Tibial nerve (tissue), 4 donors: ENCODE results near the gene CORO1C. TPM values are rescaled to one million over a fixed set of nuclear protein-coding genes. Genes with fewer than 3 reads are reported as not detected.

Source experiments
- DNase-seq, 2 donors: peaks; one replicate each; pipeline ENCODE4 v3.0.0-alpha.2; 2019; ENCODE audit warnings: low spot score in 2 of 2
- H3K27ac ChIP-seq, 4 donors: fragments of 200-600 bp; sonication (generic) in 3 of 4; one replicate each; pipeline ENCODE4 v1.5.1; 2017 to 2019; ENCODE audit warnings: mild to moderate bottlenecking in 1 of 4
- H3K27me3 ChIP-seq, 2 donors: fragments of 200-600 bp; sonication (generic) in 1 of 2; one replicate each; pipeline versions ENCODE4 v1.5.1 to v1.6.0; 2017 to 2019
- H3K36me3 ChIP-seq, 3 donors: fragments of 200-600 bp; sonication (generic); one replicate each; pipeline ENCODE4 v1.5.1; 2018 to 2019
- H3K4me1 ChIP-seq, 4 donors: fragments of 200-600 bp; sonication (generic) in 3 of 4; one replicate each; pipeline ENCODE4 v1.5.1; 2017 to 2019
- H3K4me3 ChIP-seq, 4 donors: fragments of 200-600 bp; sonication (generic) in 3 of 4; one replicate each; pipeline ENCODE4 v1.5.1; 2017 to 2019; ENCODE audit warnings: mild to moderate bottlenecking in 1 of 4, moderate library complexity in 1 of 4
- H3K9me3 ChIP-seq, 4 donors: fragments of 200-600 bp; sonication (generic) in 3 of 4; one replicate each; pipeline ENCODE4 v1.5.1; 2017 to 2019
- CTCF ChIP-seq, 5 experiments: fragments of 200-600 bp in 3 of 5; fragments of 450-650 bp in 2 of 5; sonication (generic) in 3 of 5; IDR thresholded peaks; one replicate each; pipeline ENCODE4 v1.5.1; 2016 to 2019; ENCODE audit warnings: antibody characterized with exemption in 5 of 5, mild to moderate bottlenecking in 3 of 5, moderate library complexity in 2 of 5
- EP300 ChIP-seq, 2 donors: sonication (generic); formaldehyde crosslinking; IDR thresholded peaks; one replicate each; pipeline ENCODE4 v1.6.1; 2017; ENCODE audit warnings: antibody characterized with exemption in 2 of 2, mild to moderate bottlenecking in 1 of 2
- POLR2A ChIP-seq, 2 donors: fragments of 450-650 bp; IDR thresholded peaks; one replicate each; pipeline ENCODE4 v1.6.1; 2017; ENCODE audit warnings: antibody characterized with exemption in 2 of 2, mild to moderate bottlenecking in 2 of 2, moderate library complexity in 2 of 2
- WGBS, 2 donors: methylation state at CpG; one replicate each; pipeline ENCODE4 v1.1.5; 2018; 5-methylcytosine and 5-hydroxymethylcytosine counted together
- total RNA-seq, 4 donors: library from RNA; depleted of rRNA; stranded (reverse); fragments of >200 nt; gene quantifications; one replicate each; pipeline ENCODE4 v1.1.0, GENCODE V29; 2016

Gene CORO1C
- total RNA-seq, 4 donors from 2014 or later, result 110 to 181 (median 158) TPM

GRCh38 chr12:108602209-108602705, 129.1 kb downstream of the CORO1C start:
- H3K27me3 ChIP-seq, result peaks cover 0 to under 1% of the 10 kb centered on the region in 2 donors
- no peaks in the 10 kb centered on the region for H3K36me3 ChIP-seq
- DNase-seq, result no peak
- H3K9me3 ChIP-seq, result no peaks in the 10 kb centered on the region
- no peak overlapping the region for H3K27ac ChIP-seq
- TF ChIP-seq EP300 (IDR thresholded peaks at IDR 0.05), result no peak
- no peak for TF ChIP-seq POLR2A (IDR thresholded peaks at IDR 0.05)
- TF ChIP-seq CTCF (IDR thresholded peaks at IDR 0.05), result no peak
- H3K4me1 ChIP-seq, result peaks cover 0 to 7% (median 0%) of the 10 kb centered on the region in 4 donors
- WGBS, 2 donors, result 93 to 94% methylated on average over 9 of the region's 9 CpGs
- no peak overlapping the region for H3K4me3 ChIP-seq

- Histone ChIP-seq H3K27ac (no peak overlapping the region), H3K9me3 (no peaks in the 10 kb centered on the region), H3K36me3 (no peaks in the 10 kb centered on the region), H3K4me3 (no peak overlapping the region), H3K27me3 (no peaks in the 10 kb centered on the region), H3K4me1 (peaks cover 0 to 16% (median 0%) of the 10 kb centered on the region in 4 donors)
- 65 to 69% methylated on average over 4 of the region's 4 CpGs for WGBS, 2 donors
- DNase-seq, result no peak
- no peak for TF ChIP-seq CTCF (IDR thresholded peaks at IDR 0.05)
- no peak for TF ChIP-seq EP300 (IDR thresholded peaks at IDR 0.05)
- no peak for TF ChIP-seq POLR2A (IDR thresholded peaks at IDR 0.05)
Observed at GRCh38 chr12:108600702-108601007, 130.7 kb downstream of the CORO1C start.

GRCh38 chr12:108599948-108600701, 131.2 kb downstream of the CORO1C start:
- WGBS, 2 donors, result 81% methylated on average over 10 of the region's 10 CpGs
- DNase-seq, result no peak

GRCh38 chr12:108599541-108599940, 131.8 kb downstream of the CORO1C start:
- WGBS, 2 donors, result 69 to 83% methylated on average over 6 of the region's 6 CpGs
- TF ChIP-seq POLR2A (IDR thresholded peaks at IDR 0.05) (no peak), EP300 (IDR thresholded peaks at IDR 0.05) (no peak), CTCF (IDR thresholded peaks at IDR 0.05) (no peak)
- Histone ChIP-seq H3K27me3 (no peaks in the 10 kb centered on the region), H3K4me1 (peaks cover 0 to 18% (median 0%) of the 10 kb centered on the region in 4 donors), H3K36me3 (no peaks in the 10 kb centered on the region), H3K27ac (peak overlapping the region in 1 of 4 donors; percentile 1), H3K9me3 (no peaks in the 10 kb centered on the region), H3K4me3 (no peak overlapping the region)
- DNase-seq, result no peak

More at GRCh38 chr12:108599948-108600701, 131.2 kb downstream of the CORO1C start:
- Histone ChIP-seq H3K9me3 (no peaks in the 10 kb centered on the region), H3K36me3 (no peaks in the 10 kb centered on the region), H3K27ac (no peak overlapping the region), H3K4me1 (peaks cover 0 to 18% (median 0%) of the 10 kb centered on the region in 4 donors), H3K27me3 (no peaks in the 10 kb centered on the region), H3K4me3 (no peak overlapping the region)
- TF ChIP-seq CTCF (IDR thresholded peaks at IDR 0.05), result no peak

GRCh38 chr12:108598553-108599250, 132.6 kb downstream of the CORO1C start:
- TF ChIP-seq POLR2A (IDR thresholded peaks at IDR 0.05) (no peak), CTCF (IDR thresholded peaks at IDR 0.05) (no peak), EP300 (IDR thresholded peaks at IDR 0.05) (no peak)

More at GRCh38 chr12:108598553-108599250, 132.6 kb downstream of the CORO1C start:
- no peak for DNase-seq
- H3K9me3 ChIP-seq, result no peaks in the 10 kb centered on the region
- peak overlapping the region in 2 of 4 donors; percentile 72 to 74 for H3K27ac ChIP-seq
- no peaks in the 10 kb centered on the region for H3K36me3 ChIP-seq
- 90 to 95% methylated on average over 11 of the region's 11 CpGs for WGBS, 2 donors
- no peaks in the 10 kb centered on the region for H3K27me3 ChIP-seq
- peaks cover 0 to 17% (median 0%) of the 10 kb centered on the region in 4 donors for H3K4me1 ChIP-seq
- H3K4me3 ChIP-seq, result no peak overlapping the region
